Left lung (tissue), 10 donors: Measurements from ENCODE around the gene MYO9A. TPM values are rescaled to one million over a fixed set of nuclear protein-coding genes. Genes with fewer than 3 reads are reported as not detected.
A peak's percentile ranks its signal among the peaks of the same experiment; 100 is the strongest.

ENCODE experiments used
- ATAC-seq: fragments of 200-7000 bp; cut with Tn5 transposase; one replicate; pipeline ENCODE4 v1.9.1; 2020; ENCODE audit warnings: moderate library complexity
- DNase-seq, 4 donors: peaks; one replicate each; pipeline ENCODE4 v3.0.0-alpha.2; 2013 to 2020
- H3K27ac ChIP-seq, 2 donors: fragments of 200-600 bp; sonication (generic) in 1 of 2; one replicate each; pipeline versions ENCODE4 v1.5.0 to v1.8.0; 2020 to 2021
- H3K27me3 ChIP-seq, 2 donors: fragments of 200-600 bp; sonication (generic) in 1 of 2; one replicate each; pipeline versions ENCODE4 v1.5.0 to v1.8.0; 2020 to 2021
- H3K36me3 ChIP-seq, 2 donors: fragments of 200-600 bp; sonication (generic) in 1 of 2; one replicate each; pipeline versions ENCODE4 v1.5.0 to v1.8.0; 2020 to 2021
- H3K4me1 ChIP-seq, 2 donors: fragments of 200-600 bp; one replicate each; pipeline ENCODE4 v1.8.0; 2021
- H3K4me3 ChIP-seq, 2 donors: fragments of 200-600 bp; sonication (generic) in 1 of 2; one replicate each; pipeline versions ENCODE4 v1.5.0 to v1.8.0; 2020 to 2021; ENCODE audit warnings: mild to moderate bottlenecking in 1 of 2
- H3K9me3 ChIP-seq, 2 donors: fragments of 200-600 bp; sonication (generic) in 1 of 2; one replicate each; pipeline versions ENCODE4 v1.5.0 to v1.8.0; 2020 to 2021
- intact Hi-C, 2 donors: fragments of 100-400 bp; cut with DNase I; formaldehyde crosslinking; loops; one replicate each; pipeline versions ENCODE4 v1.11.2 to v1.14.2; 2022
- polyA plus RNA-seq, 6 donors: library from polyadenylated mRNA; unstranded; fragments of 120-200 nt; gene quantifications; one replicate each; pipeline ENCODE4 v1.2.1, GENCODE V29; 2013; ENCODE audit not compliant: insufficient read length in 6 of 6
- total RNA-seq, 2 donors: library from RNA; stranded (reverse); fragmentation: NEBNext Ultra II Directional; extraction: Animal tissue kit (Norgen Biotek cat#: 25700); gene quantifications; one replicate each; pipeline ENCODE4 v1.2.1, GENCODE V29; 2021
- TF ChIP-seq, protein P1 (sequence below), 2 donors: fragments of 200-600 bp; sonication (generic) in 1 of 2; IDR thresholded peaks; one replicate each; pipeline versions ENCODE4 v1.5.0 to v1.8.0; 2021; ENCODE audit warnings: antibody characterized with exemption in 2 of 2
- donor health status: DM: no; HTN: yes; CAD: no.
- donor health status: DM: no; HTN: no; CAD: no.

Gene MYO9A
- total and polyA plus RNA-seq, 8 donors = 30.8 to 67.4 (median 41.4) TPM

DNA sequence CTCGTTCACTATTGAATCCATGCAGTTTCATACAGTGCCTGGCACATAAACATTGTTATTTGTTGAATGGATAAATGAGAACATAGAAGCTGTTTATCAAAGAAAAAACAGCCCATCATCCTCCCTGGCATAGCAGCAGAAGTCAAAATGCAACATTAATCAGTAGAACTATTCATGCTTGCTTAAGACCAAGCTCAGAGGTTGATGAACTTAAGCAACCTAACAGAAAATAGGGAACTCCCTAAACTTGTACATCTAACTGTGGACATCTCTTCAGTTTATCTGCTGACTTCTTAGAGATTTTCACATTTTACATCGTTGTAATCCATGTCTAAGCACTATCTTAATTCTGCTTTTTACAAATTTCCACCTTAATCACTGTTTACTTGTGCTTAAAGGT is 29.5 kb upstream of the MYO9A start:
- Histone ChIP-seq H3K27me3 (no peaks in the 10 kb centered on the region), H3K4me3 (no peak overlapping the region), H3K4me1 (no peaks in the 10 kb centered on the region), H3K27ac (no peak overlapping the region), H3K9me3 (no peaks in the 10 kb centered on the region), H3K36me3 (no peaks in the 10 kb centered on the region)
- DNase-seq = no peak
- no peak for ATAC-seq
- TF ChIP-seq, protein P1, sequence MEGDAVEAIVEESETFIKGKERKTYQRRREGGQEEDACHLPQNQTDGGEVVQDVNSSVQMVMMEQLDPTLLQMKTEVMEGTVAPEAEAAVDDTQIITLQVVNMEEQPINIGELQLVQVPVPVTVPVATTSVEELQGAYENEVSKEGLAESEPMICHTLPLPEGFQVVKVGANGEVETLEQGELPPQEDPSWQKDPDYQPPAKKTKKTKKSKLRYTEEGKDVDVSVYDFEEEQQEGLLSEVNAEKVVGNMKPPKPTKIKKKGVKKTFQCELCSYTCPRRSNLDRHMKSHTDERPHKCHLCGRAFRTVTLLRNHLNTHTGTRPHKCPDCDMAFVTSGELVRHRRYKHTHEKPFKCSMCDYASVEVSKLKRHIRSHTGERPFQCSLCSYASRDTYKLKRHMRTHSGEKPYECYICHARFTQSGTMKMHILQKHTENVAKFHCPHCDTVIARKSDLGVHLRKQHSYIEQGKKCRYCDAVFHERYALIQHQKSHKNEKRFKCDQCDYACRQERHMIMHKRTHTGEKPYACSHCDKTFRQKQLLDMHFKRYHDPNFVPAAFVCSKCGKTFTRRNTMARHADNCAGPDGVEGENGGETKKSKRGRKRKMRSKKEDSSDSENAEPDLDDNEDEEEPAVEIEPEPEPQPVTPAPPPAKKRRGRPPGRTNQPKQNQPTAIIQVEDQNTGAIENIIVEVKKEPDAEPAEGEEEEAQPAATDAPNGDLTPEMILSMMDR (IDR thresholded peaks at IDR 0.05) = no peak
- intact Hi-C loops = no loop called here

DNA sequence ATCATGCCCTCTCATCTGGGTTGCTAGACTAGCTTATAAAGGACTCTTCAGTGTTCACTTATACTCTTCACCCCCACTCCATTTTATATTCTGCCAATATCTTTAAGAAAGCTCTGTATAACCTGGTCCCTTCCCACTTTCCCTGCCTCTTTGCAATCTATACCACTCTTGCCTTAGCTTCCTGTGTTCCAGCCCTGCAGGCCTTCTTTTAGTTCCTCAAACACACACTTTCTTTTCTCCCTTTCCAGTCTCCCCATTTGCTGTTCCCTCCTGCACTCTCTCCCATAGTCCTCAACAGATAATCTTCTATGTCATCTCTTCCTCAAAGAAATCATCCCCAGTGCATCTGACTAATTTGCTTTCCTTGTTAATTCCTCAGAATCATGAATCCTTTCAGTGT is 29.0 kb upstream of the MYO9A start:
- intact Hi-C loops = no loop called here
- DNase-seq (no peak), ATAC-seq (no peak)
- H3K27me3 ChIP-seq = no peaks in the 10 kb centered on the region
- TF ChIP-seq, protein P1 (IDR thresholded peaks at IDR 0.05) = no peak
- H3K4me1 ChIP-seq = no peaks in the 10 kb centered on the region
- no peak overlapping the region for H3K4me3 ChIP-seq
- H3K27ac ChIP-seq = no peak overlapping the region
- H3K9me3 ChIP-seq = no peaks in the 10 kb centered on the region
- H3K36me3 ChIP-seq = no peaks in the 10 kb centered on the region

GRCh38 chr15:72146221-72146620 is 28.3 kb upstream of the MYO9A start:
- DNase-seq (no peak), ATAC-seq (no peak)
- Histone ChIP-seq H3K9me3 (no peaks in the 10 kb centered on the region), H3K27ac (no peak overlapping the region), H3K4me3 (no peak overlapping the region), H3K4me1 (no peaks in the 10 kb centered on the region), H3K27me3 (no peaks in the 10 kb centered on the region), H3K36me3 (no peaks in the 10 kb centered on the region)
- TF ChIP-seq, protein P1 (IDR thresholded peaks at IDR 0.05) = no peak
- intact Hi-C loops = no loop called here

GRCh38 chr15:72141171-72142084 is 23.5 kb upstream of the MYO9A start:
- H3K27ac ChIP-seq = no peak overlapping the region
- DNase-seq (peak in 1 of 4 donors; percentile 24), ATAC-seq (peak; percentile 88)
- intact Hi-C loops = no loop called here
- H3K36me3 ChIP-seq = no peaks in the 10 kb centered on the region
- H3K9me3 ChIP-seq = no peaks in the 10 kb centered on the region
- H3K4me3 ChIP-seq = no peak overlapping the region
- no peaks in the 10 kb centered on the region for H3K4me1 ChIP-seq
- TF ChIP-seq, protein P1 (IDR thresholded peaks at IDR 0.05) = no peak
- no peaks in the 10 kb centered on the region for H3K27me3 ChIP-seq

- no peaks in the 10 kb centered on the region for H3K27me3 ChIP-seq
- H3K4me1 ChIP-seq = no peaks in the 10 kb centered on the region
- intact Hi-C loops = no loop called here
- no peaks in the 10 kb centered on the region for H3K36me3 ChIP-seq
- TF ChIP-seq, protein P1 (IDR thresholded peaks at IDR 0.05) = no peak
- DNase-seq (no peak), ATAC-seq (no peak)
- no peak overlapping the region for H3K27ac ChIP-seq
- no peaks in the 10 kb centered on the region for H3K9me3 ChIP-seq
- no peak overlapping the region for H3K4me3 ChIP-seq
Measured at GRCh38 chr15:72140088-72140487, 22.1 kb upstream of the MYO9A start.
